ENCODE data around the gene DTL. TPM values are rescaled to one million over a fixed set of nuclear protein-coding genes. Genes with fewer than 3 reads are reported as not detected.

DTL gene, protein sequence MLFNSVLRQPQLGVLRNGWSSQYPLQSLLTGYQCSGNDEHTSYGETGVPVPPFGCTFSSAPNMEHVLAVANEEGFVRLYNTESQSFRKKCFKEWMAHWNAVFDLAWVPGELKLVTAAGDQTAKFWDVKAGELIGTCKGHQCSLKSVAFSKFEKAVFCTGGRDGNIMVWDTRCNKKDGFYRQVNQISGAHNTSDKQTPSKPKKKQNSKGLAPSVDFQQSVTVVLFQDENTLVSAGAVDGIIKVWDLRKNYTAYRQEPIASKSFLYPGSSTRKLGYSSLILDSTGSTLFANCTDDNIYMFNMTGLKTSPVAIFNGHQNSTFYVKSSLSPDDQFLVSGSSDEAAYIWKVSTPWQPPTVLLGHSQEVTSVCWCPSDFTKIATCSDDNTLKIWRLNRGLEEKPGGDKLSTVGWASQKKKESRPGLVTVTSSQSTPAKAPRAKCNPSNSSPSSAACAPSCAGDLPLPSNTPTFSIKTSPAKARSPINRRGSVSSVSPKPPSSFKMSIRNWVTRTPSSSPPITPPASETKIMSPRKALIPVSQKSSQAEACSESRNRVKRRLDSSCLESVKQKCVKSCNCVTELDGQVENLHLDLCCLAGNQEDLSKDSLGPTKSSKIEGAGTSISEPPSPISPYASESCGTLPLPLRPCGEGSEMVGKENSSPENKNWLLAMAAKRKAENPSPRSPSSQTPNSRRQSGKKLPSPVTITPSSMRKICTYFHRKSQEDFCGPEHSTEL
- total RNA-seq: 6.9 and 21.2 TPM in 2 replicates

DNA sequence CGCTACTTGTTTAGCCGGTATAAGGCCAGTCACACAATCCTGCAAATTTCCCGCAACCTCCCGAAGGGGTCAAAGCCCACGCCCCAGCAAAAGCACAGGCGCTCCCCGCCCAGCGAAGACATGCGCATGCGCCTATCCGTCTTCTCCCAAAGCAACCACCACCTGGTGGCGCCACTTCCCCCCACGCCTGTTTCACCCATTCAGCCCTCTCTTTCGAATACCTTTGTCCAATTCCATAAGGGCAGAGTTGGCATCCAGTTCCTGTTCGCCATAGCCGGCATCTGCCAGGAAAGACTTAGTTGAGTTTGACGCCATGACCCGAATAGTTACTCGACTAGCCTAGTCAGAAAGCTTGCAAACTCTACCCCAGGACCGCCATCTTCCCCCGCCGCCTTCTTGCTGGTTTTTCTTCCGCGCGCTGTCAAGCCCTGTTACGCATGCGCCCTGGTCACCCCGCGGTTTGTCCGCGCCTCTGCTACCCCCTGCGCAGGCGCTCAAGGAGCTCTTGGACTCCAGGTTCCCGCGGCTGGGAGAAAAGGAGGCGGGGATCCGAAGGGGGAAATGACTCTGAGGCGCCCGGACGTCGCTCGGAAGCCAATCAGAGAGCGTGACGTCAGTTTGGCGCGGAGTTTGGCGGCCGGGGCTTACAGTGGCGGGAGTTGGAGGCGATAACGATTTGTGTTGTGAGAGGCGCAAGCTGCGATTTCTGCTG is at the start of gene DTL, which contains the start of gene INTS7:
Gene DTL, plus strand, starts transcription at position 626 of the 712 bp plus-strand sequence. CDS start 143 bp downstream, outside the sequence.
Gene INTS7, minus strand, starts transcription at position 435 of the 712 bp plus-strand sequence. Its CDS starts 120 bp downstream, at position 315.

Other genes starting within 250 kb of the DTL start
- 60.0 and 85.8 TPM in 2 replicates for gene LPGAT1, start 205.0 kb upstream of the DTL start, total RNA-seq
- 20.5 and 22.4 TPM in 2 replicates for gene INTS7, start 191 bp upstream of the DTL start, total RNA-seq
- 25.2 and 34.9 TPM in 2 replicates for gene PPP2R5A, start 249.7 kb downstream of the DTL start, total RNA-seq

All from uterine smooth muscle cell (primary cell).